Measurements from ENCODE around the gene PPP1R2B.

Gene PPP1R2B

GRCh38 chr5:156802501-156802900 lies 47.6 kb upstream of the PPP1R2B start:
- ATAC-seq: no peak
- TF ChIP-seq PATZ1 (CRISPR knock-in tag; IDR thresholded peaks at IDR 0.05; ENCODE audit: borderline replicate concordance) (no peak), ARNTL (CRISPR knock-in tag; IDR thresholded peaks at IDR 0.05; ENCODE audit: borderline replicate concordance, low read depth) (no peak), RARB (CRISPR knock-in tag; IDR thresholded peaks at IDR 0.05) (no peak), SNAI2 (CRISPR knock-in tag; IDR thresholded peaks at IDR 0.05) (no peak), CREB5 (CRISPR knock-in tag; IDR thresholded peaks at IDR 0.05; ENCODE audit: low read depth) (no peak), ZNF8 (CRISPR knock-in tag; IDR thresholded peaks at IDR 0.05) (no peak), CSDC2 (CRISPR knock-in tag; IDR thresholded peaks at IDR 0.05) (no peak), ZFP3 (CRISPR knock-in tag; IDR thresholded peaks at IDR 0.05) (no peak), ZNF70 (CRISPR knock-in tag; IDR thresholded peaks at IDR 0.05) (no peak), GLIS3 (CRISPR knock-in tag; IDR thresholded peaks at IDR 0.05) (no peak), TCF4 (CRISPR knock-in tag; IDR thresholded peaks at IDR 0.05; ENCODE audit: borderline replicate concordance) (no peak), ZFP30 (CRISPR knock-in tag; IDR thresholded peaks at IDR 0.05) (no peak), OSR1 (CRISPR knock-in tag; IDR thresholded peaks at IDR 0.05) (no peak), ESRRG (CRISPR knock-in tag; IDR thresholded peaks at IDR 0.05) (no peak), TOX (CRISPR knock-in tag; IDR thresholded peaks at IDR 0.05; ENCODE audit: borderline replicate concordance) (no peak)
- TF ChIP-seq, protein P1, sequence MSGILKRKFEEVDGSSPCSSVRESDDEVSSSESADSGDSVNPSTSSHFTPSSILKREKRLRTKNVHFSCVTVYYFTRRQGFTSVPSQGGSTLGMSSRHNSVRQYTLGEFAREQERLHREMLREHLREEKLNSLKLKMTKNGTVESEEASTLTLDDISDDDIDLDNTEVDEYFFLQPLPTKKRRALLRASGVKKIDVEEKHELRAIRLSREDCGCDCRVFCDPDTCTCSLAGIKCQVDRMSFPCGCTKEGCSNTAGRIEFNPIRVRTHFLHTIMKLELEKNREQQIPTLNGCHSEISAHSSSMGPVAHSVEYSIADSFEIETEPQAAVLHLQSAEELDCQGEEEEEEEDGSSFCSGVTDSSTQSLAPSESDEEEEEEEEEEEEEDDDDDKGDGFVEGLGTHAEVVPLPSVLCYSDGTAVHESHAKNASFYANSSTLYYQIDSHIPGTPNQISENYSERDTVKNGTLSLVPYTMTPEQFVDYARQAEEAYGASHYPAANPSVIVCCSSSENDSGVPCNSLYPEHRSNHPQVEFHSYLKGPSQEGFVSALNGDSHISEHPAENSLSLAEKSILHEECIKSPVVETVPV (CRISPR knock-in tag; IDR thresholded peaks at IDR 0.05): no peak
- TF ChIP-seq, protein P2, sequence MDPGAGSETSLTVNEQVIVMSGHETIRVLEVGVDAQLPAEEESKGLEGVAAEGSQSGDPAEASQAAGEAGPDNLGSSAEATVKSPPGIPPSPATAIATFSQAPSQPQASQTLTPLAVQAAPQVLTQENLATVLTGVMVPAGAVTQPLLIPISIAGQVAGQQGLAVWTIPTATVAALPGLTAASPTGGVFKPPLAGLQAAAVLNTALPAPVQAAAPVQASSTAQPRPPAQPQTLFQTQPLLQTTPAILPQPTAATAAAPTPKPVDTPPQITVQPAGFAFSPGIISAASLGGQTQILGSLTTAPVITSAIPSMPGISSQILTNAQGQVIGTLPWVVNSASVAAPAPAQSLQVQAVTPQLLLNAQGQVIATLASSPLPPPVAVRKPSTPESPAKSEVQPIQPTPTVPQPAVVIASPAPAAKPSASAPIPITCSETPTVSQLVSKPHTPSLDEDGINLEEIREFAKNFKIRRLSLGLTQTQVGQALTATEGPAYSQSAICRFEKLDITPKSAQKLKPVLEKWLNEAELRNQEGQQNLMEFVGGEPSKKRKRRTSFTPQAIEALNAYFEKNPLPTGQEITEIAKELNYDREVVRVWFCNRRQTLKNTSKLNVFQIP (CRISPR knock-in tag; IDR thresholded peaks at IDR 0.05; ENCODE audit: borderline replicate concordance, low read depth): no peak

DNA sequence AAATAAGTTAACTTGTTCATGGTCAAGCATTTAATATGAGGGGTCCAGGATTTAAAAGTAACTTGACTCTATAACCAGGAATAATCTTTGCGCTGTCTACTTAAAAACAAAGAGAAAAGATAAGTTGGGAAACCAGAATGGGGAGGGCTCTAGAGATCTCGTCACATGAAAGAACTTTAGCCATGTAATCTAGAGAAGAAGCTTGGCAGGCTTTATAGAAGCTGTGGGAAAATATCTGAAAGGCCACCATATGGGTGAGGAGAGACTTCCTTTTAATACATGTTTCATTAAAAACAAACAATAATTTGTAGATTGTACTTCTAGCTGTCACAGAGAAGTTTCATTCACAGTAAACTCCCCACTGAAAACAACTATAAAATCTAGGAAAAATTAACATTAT lies 46.7 kb upstream of the PPP1R2B start:
- TF ChIP-seq PPARA (CRISPR knock-in tag; IDR thresholded peaks at IDR 0.05; ENCODE audit: borderline replicate concordance) (no peak), PATZ1 (CRISPR knock-in tag; IDR thresholded peaks at IDR 0.05; ENCODE audit: borderline replicate concordance) (no peak), ZNF70 (CRISPR knock-in tag; IDR thresholded peaks at IDR 0.05) (no peak), ZC3H10 (CRISPR knock-in tag; IDR thresholded peaks at IDR 0.05) (no peak), ESRRG (CRISPR knock-in tag; IDR thresholded peaks at IDR 0.05) (no peak), ISL1 (CRISPR knock-in tag; IDR thresholded peaks at IDR 0.05) (no peak), GLIS3 (CRISPR knock-in tag; IDR thresholded peaks at IDR 0.05) (no peak), RARB (CRISPR knock-in tag; IDR thresholded peaks at IDR 0.05) (no peak), ZNF565 (CRISPR knock-in tag; conservative IDR thresholded peaks at IDR 0.05; ENCODE audit: low read depth) (no peak)
- TF ChIP-seq, protein P2 (CRISPR knock-in tag; IDR thresholded peaks at IDR 0.05; ENCODE audit: borderline replicate concordance, low read depth): no peak
- TF ChIP-seq, protein P1 (CRISPR knock-in tag; IDR thresholded peaks at IDR 0.05): no peak
- ATAC-seq: no peak
